HepG2 (cell line): ENCODE measurements around the gene FBXO2. TPM values are rescaled to one million over a fixed set of nuclear protein-coding genes. Genes with fewer than 3 reads are reported as not detected.

Experiments used
- ATAC-seq: fragments of 200-7000 bp; cut with Tn5 transposase; 3 replicates; pipeline ENCODE4 v1.9.1; 2020; ENCODE audit warnings: mild to moderate bottlenecking, moderate library complexity
- BruUV-seq: library from RNA; stranded (reverse); fragments of 400-500 nt; replicated peaks from 2 replicates; lab custom pipeline; 2021; lab: Mats Ljungman, UMichigan
- CTCF ChIA-PET: fragments of 300-600 bp; formaldehyde crosslinking; extraction: SDS; loops from one replicate; lab custom pipeline; 2021; ENCODE audit warnings: low total read pairs, inconsistent platforms, low intra/inter-chr PET ratio; lab: Yijun Ruan, JAX
- POLR2A ChIA-PET: fragments of 350-600 bp; sonication (Branson Sonifier 250); formaldehyde crosslinking; loops from one replicate; lab custom pipeline; 2020; ENCODE audit warnings: antibody characterized with exemption, inconsistent platforms; lab: Yijun Ruan, JAX
- DNase-seq: peaks from one replicate; pipeline ENCODE4 v3.0.0-alpha.2; 2015; ENCODE audit warnings: low spot score
- FAIRE-seq: peaks from 3 replicates; lab custom pipeline; 2011; peaks lifted over from hg19 to GRCh38; lab: Jason Lieb, UNC
- H2AFZ ChIP-seq: one replicate; pipeline ENCODE4 v1.6.1; 2011; ENCODE audit warnings: low read length, inconsistent platforms
- H3K27ac ChIP-seq: fragments of 300-600 bp; 3 replicates; pipeline ENCODE4 v1.8.0; 2011; ENCODE audit warnings: mixed run types, mild to moderate bottlenecking, mixed read lengths, low read length, inconsistent platforms; ENCODE audit not compliant: insufficient read depth; ENCODE audit errors: extremely low read length
- H3K27me3 ChIP-seq, 2 experiments: fragments of 200-600 bp in 1 of 2; 2 replicates in 1 of 2; 3 replicates in 1 of 2; pipeline versions ENCODE4 v1.6.0 to v1.8.0; 2011; ENCODE audit warnings: low read length in 2 of 2, mild to moderate bottlenecking in 2 of 2, moderate library complexity in 2 of 2, inconsistent platforms in 1 of 2; ENCODE audit not compliant: insufficient read depth in 2 of 2, control insufficient read depth in 1 of 2
- H3K36me3 ChIP-seq, 2 experiments: fragments of 200-600 bp in 1 of 2; replicated peaks in 1 of 2; 2 replicates in 1 of 2; 3 replicates in 1 of 2; pipeline versions ENCODE4 v1.5.1 to v1.8.0; 2011; ENCODE audit warnings: low read length in 2 of 2, inconsistent platforms in 1 of 2; ENCODE audit not compliant: insufficient read depth in 2 of 2, control insufficient read depth in 1 of 2
- H3K4me1 ChIP-seq: 2 replicates; pipeline ENCODE4 v1.5.1; 2012; ENCODE audit warnings: low read length, inconsistent platforms; ENCODE audit not compliant: insufficient read depth
- H3K4me2 ChIP-seq: 2 replicates; pipeline ENCODE4 v1.6.0; 2011; ENCODE audit warnings: low read depth, low read length, inconsistent platforms
- H3K4me3 ChIP-seq, 3 experiments: fragments of 200-600 bp in 1 of 3; sonication (generic), shearing (Covaris generic) in 1 of 3; replicated peaks in 1 of 3; 2 replicates each; pipeline ENCODE4 v1.5.1; 2011 to 2016; ENCODE audit warnings: low read length in 3 of 3, inconsistent platforms in 2 of 3, low read depth in 2 of 3, mild to moderate bottlenecking in 2 of 3, control low read depth in 1 of 3, mixed read lengths in 1 of 3; ENCODE audit not compliant: insufficient read depth in 1 of 3
- H3K79me2 ChIP-seq: one replicate; pipeline ENCODE4 v1.6.1; 2011; ENCODE audit warnings: low read length, inconsistent platforms; ENCODE audit not compliant: insufficient read depth
- H3K9ac ChIP-seq: 2 replicates; pipeline ENCODE4 v1.6.0; 2011; ENCODE audit warnings: mild to moderate bottlenecking, low read depth, low read length, inconsistent platforms; ENCODE audit not compliant: insufficient read depth
- H3K9me3 ChIP-seq: 2 replicates; pipeline ENCODE4 v1.5.1; 2012; ENCODE audit warnings: mild to moderate bottlenecking, low read length
- H4K20me1 ChIP-seq: 2 replicates; pipeline ENCODE4 v1.6.0; 2011; ENCODE audit warnings: inconsistent platforms, mild to moderate bottlenecking, low read length, moderate library complexity; ENCODE audit not compliant: insufficient read depth
- GTF2F1 ChIP-seq: fragments of 150-350 bp; IDR thresholded peaks from 2 replicates; pipeline ENCODE4 v1.6.1; 2014; ENCODE audit warnings: low read length
- HNF4A ChIP-seq: sonication (generic); formaldehyde crosslinking; IDR thresholded peaks from 2 replicates; pipeline ENCODE4 v1.4.0; 2020; ENCODE audit warnings: missing genetic modification reagents
- KLF13 ChIP-seq: sonication (generic); formaldehyde crosslinking; IDR thresholded peaks from 2 replicates; pipeline ENCODE4 v1.4.0; 2020; ENCODE audit warnings: mild to moderate bottlenecking, missing genetic modification reagents
- PCBP1 ChIP-seq: fragments of 200-400 bp; formaldehyde crosslinking; IDR thresholded peaks from 2 replicates; pipeline ENCODE4 v1.6.1; 2017; ENCODE audit warnings: mild to moderate bottlenecking, low read depth, low read length, borderline replicate concordance
- SMAD3 ChIP-seq: sonication (generic); formaldehyde crosslinking; IDR thresholded peaks from 2 replicates; pipeline ENCODE4 v1.4.0; 2020; ENCODE audit warnings: missing genetic modification reagents
- SRY ChIP-seq: sonication (generic); formaldehyde crosslinking; IDR thresholded peaks from 2 replicates; pipeline ENCODE4 v1.8.0; 2022; ENCODE audit warnings: mild to moderate bottlenecking, missing genetic modification reagents
- SUZ12 ChIP-seq: fragments of 150-350 bp; IDR thresholded peaks from 2 replicates; pipeline ENCODE4 v1.6.1; 2014; ENCODE audit warnings: low read depth, low read length
- ZNF232 ChIP-seq: sonication (generic); formaldehyde crosslinking; IDR thresholded peaks from 2 replicates; pipeline ENCODE4 v1.4.0; 2020; ENCODE audit warnings: missing genetic modification reagents, borderline replicate concordance
- ZNF615 ChIP-seq: sonication (generic); formaldehyde crosslinking; IDR thresholded peaks from 2 replicates; pipeline ENCODE4 v1.5.0; 2020; ENCODE audit warnings: mild to moderate bottlenecking, missing genetic modification reagents, borderline replicate concordance
- ZNF878 ChIP-seq: sonication (generic); formaldehyde crosslinking; IDR thresholded peaks from 2 replicates; pipeline ENCODE4 v1.8.1; 2023; ENCODE audit warnings: mild to moderate bottlenecking, missing genetic modification reagents, moderate library complexity
- ZNF891 ChIP-seq: sonication (generic); formaldehyde crosslinking; IDR thresholded peaks from 2 replicates; pipeline ENCODE4 v1.5.0; 2020; ENCODE audit warnings: mild to moderate bottlenecking, missing genetic modification reagents
- ZSCAN9 ChIP-seq: IDR thresholded peaks from 2 replicates; pipeline ENCODE4 v1.6.1; 2016; ENCODE audit warnings: borderline replicate concordance
- WGBS: methylation state at CpG from one replicate; pipeline ENCODE4 v1.1.6; 2017; ENCODE audit warnings: low lambda C conversion rate; 5-methylcytosine and 5-hydroxymethylcytosine counted together
- in situ Hi-C: cut with HindIII; loops from 2 replicates; pipeline ENCODE4 v1.10.0; 2017; ENCODE audit warnings: low pct_unique_long_range_greater_than_20kb; ENCODE audit not compliant: extremely low pct_ligation_motif_present
- intact Hi-C: fragments of 100-400 bp; cut with micrococcal nuclease; formaldehyde crosslinking; loops from one replicate; pipeline ENCODE4 v1.10.0; 2022; ENCODE audit not compliant: unreplicated experiment
- polyA plus RNA-seq, 8 experiments: library from polyadenylated mRNA; depleted of rRNA in 3 of 8; stranded (reverse) in 7 of 8; unstranded in 1 of 8; fragments of >200 nt; fragmentation: Illumina TruSeq in 4 of 8; extraction: Trizol in 4 of 8; gene quantifications; 2 replicates each; pipeline versions ENCODE4 v1.2.1 to v1.2.3, GENCODE V29; 2011 to 2016; ENCODE audit warnings: low read depth in 4 of 8, missing spikeins in 1 of 8, mixed read lengths in 1 of 8; ENCODE audit not compliant: insufficient read depth in 1 of 8
- total RNA-seq, 5 experiments: library from RNA; depleted of rRNA; stranded (reverse); fragments of >200 nt; fragmentation: Illumina TruSeq; extraction: Trizol; gene quantifications; 2 replicates each; pipeline ENCODE4 v1.2.3, GENCODE V29; 2016; ENCODE audit warnings: low read depth in 1 of 5
- TF ChIP-seq, protein P1 (sequence below): sonication (generic); formaldehyde crosslinking; IDR thresholded peaks from 2 replicates; pipeline ENCODE4 v1.5.1; 2020; ENCODE audit warnings: missing genetic modification reagents, mild to moderate bottlenecking, borderline replicate concordance
- TF ChIP-seq, protein P2 (sequence below): IDR thresholded peaks from 2 replicates; pipeline ENCODE4 v1.6.1; 2016; ENCODE audit warnings: low read depth, borderline replicate concordance

FBXO2 gene
- total and polyA plus RNA-seq, 2 of the 13 experiments (the other 11 are each of a cell fraction or from before 2014, with no cell fraction given): 79.3 to 112 TPM

DNA sequence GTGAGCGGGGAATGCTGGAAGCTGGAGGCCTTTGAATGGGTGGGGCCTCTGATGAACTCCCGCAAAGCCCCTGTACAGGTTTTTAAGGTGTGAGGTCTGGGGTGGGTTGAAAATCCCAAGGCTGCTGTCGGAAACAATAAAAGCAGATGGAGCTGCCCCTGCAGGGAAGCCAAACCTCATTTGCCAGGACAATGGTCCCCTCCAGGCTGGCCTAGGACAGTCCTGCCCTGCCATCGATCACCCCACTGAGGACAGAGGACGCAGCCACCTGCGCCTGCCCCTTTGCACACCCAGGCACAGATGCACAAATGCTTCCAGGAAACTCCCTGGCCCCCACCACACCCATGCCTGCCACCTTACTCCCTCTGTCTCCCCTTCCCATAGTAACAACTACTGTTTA lies 41.6 kb upstream of the FBXO2 start:
- no peaks in the 10 kb centered on the region for H3K9me3 ChIP-seq
- FAIRE-seq: no peak
- TF ChIP-seq ZNF232 (CRISPR knock-in tag) (no peak), SUZ12 (no peak), GTF2F1 (no peak), SRY (CRISPR knock-in tag) (no peak), SMAD3 (CRISPR knock-in tag) (no peak), ZNF615 (CRISPR knock-in tag) (no peak)
- TF ChIP-seq, all 625 proteins: peak for 0
- DNase-seq (no peak), ATAC-seq (no peak)
- ChIA-PET CTCF (no interaction called here), POLR2A (no interaction called here)
- BruUV-seq: no TSS peak
- no peaks in the 10 kb centered on the region for H3K79me2 ChIP-seq
- no peak overlapping the region for H3K27ac ChIP-seq
- H4K20me1 ChIP-seq: no peaks in the 10 kb centered on the region
- H3K36me3 ChIP-seq: no peaks in the 10 kb centered on the region
- WGBS: 36% methylated on average over 3 of the region's 6 CpGs
- in situ Hi-C loops (loop anchor here (10.0 kb wide), 1 partner anchor 59 kb away; no protein-coding TSS in a partner anchor), intact Hi-C loops (no loop called here)
- peaks cover 10 to 60% of the 10 kb centered on the region in 2 experiments for H3K27me3 ChIP-seq
- H3K9ac ChIP-seq: no peak overlapping the region
- H3K4me3 ChIP-seq: no peak overlapping the region
- no peak overlapping the region for H2AFZ ChIP-seq
- H3K4me2 ChIP-seq: no peak overlapping the region
- H3K4me1 ChIP-seq: peaks cover 1% of the 10 kb centered on the region; the same call in 1 of the 2 replicates

DNA sequence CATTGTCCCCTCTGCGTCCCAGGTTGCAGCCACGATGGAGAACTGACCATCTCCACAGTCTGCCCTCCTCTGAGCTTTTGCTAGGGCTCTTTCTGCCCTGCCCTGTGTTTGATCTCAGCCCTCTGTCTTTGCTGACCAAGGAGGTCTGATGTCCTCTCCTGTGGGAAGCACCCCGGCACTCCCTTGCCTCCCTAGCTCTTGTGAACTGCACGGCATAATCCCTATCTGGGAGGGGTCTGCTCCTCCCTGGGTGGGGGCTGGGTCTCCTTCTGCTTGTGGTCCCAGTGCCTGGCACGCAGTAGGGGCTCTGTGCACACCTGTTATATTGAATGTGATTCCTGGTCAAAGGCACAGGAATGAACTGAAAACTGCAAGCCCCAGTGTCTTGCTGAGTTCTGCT lies 39.7 kb upstream of the FBXO2 start:
- no TSS peak for BruUV-seq
- H3K27me3 ChIP-seq: peaks cover 13 to 70% of the 10 kb centered on the region in 2 experiments
- no peak overlapping the region for H3K9ac ChIP-seq
- H3K79me2 ChIP-seq: no peaks in the 10 kb centered on the region
- WGBS: 0% methylated on average over 5 of the region's 5 CpGs
- intact Hi-C loops (no loop called here), in situ Hi-C loops (loop anchor here (10.0 kb wide), 1 partner anchor 61 kb away; no protein-coding TSS in a partner anchor)
- no peak for ATAC-seq
- ChIA-PET CTCF (no interaction called here), POLR2A (no interaction called here)
- no peak overlapping the region for H3K4me2 ChIP-seq
- no peak overlapping the region for H3K4me3 ChIP-seq
- no peaks in the 10 kb centered on the region for H3K9me3 ChIP-seq
- no peaks in the 10 kb centered on the region for H3K36me3 ChIP-seq
- H3K27ac ChIP-seq: no peak overlapping the region
- H2AFZ ChIP-seq: no peak overlapping the region
- no peaks in the 10 kb centered on the region for H4K20me1 ChIP-seq
- no peak for DNase-seq
- FAIRE-seq: no peak
- H3K4me1 ChIP-seq: peaks cover 15% of the 10 kb centered on the region
- TF ChIP-seq HNF4A: no peak
- no peak for TF ChIP-seq ZNF891
- no peak for TF ChIP-seq PCBP1
- TF ChIP-seq KLF13 (CRISPR knock-in tag): no peak
- TF ChIP-seq, protein P1, sequence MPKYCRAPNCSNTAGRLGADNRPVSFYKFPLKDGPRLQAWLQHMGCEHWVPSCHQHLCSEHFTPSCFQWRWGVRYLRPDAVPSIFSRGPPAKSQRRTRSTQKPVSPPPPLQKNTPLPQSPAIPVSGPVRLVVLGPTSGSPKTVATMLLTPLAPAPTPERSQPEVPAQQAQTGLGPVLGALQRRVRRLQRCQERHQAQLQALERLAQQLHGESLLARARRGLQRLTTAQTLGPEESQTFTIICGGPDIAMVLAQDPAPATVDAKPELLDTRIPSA (CRISPR knock-in tag): no peak
- TF ChIP-seq ZNF878 (CRISPR knock-in tag): no peak
- TF ChIP-seq, protein P2, sequence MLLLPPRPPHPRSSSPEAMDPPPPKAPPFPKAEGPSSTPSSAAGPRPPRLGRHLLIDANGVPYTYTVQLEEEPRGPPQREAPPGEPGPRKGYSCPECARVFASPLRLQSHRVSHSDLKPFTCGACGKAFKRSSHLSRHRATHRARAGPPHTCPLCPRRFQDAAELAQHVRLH (CRISPR knock-in tag): no peak
- no peak for TF ChIP-seq ZSCAN9
